Stimulated activated CD4-positive, alpha-beta T cell treated with anti-CD3 and anti-CD28 coated beads, Interleukin-15, amount 100 ng/mL, for 24 hours (primary cell): ENCODE measurements around the gene BEST1.
"Not testable (repeated sequence)": the region's sequence is repeated elsewhere in the genome, so short reads cannot be mapped to it uniquely, and the experiment has no call there.

Experiments used
- DNase-seq: peaks from one replicate; pipeline ENCODE4 v3.0.0-alpha.2; 2020

The BEST1 gene

DNA sequence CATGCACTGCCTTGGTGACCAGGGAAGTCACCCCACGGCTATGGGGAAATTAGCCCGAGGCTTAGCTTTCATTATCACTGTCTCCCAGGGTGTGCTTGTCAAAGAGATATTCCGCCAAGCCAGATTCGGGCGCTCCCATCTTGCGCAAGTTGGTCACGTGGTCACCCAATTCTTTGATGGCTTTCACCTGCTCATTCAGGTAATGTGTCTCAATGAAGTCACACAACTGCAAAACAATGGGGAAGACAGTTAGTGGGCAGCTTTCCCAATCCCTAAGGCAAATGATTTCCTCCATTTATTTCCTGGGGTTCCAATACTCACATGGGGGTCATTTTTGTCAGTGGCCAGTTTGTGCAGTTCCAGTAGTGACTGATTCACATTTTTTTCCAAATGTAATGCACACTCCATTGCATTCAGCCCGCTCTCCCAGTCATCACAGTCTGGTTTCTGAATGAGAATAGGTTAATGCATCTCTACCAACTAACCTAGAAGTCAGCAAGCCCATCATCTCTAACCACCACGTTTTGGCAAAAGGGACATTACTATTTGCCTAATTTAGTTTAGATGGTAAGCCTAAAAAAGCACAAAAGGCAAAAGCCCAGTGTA is 14.6 kb downstream of the BEST1 start:
- DNase-seq, result not testable (repeated sequence)

DNA sequence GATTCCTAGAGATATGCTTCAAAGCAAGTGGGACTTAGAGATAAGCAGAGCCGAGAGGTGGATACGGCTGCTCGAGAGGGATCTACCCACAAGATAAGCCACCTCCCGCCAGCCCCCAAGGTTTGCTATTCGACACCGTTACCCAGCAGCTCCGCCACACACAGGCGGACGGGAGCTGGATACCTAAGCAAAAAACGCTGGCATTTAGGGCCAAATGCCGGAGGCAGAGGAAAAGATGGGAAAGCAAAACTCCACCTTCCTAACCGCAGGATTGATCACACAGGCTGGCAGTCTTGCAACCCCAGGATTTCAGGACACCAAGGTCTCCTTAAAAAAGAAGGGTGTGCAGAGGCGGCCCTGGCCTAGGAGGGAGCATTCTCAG is 16.6 kb downstream of the BEST1 start:
- DNase-seq, result peak; percentile 56

DNA sequence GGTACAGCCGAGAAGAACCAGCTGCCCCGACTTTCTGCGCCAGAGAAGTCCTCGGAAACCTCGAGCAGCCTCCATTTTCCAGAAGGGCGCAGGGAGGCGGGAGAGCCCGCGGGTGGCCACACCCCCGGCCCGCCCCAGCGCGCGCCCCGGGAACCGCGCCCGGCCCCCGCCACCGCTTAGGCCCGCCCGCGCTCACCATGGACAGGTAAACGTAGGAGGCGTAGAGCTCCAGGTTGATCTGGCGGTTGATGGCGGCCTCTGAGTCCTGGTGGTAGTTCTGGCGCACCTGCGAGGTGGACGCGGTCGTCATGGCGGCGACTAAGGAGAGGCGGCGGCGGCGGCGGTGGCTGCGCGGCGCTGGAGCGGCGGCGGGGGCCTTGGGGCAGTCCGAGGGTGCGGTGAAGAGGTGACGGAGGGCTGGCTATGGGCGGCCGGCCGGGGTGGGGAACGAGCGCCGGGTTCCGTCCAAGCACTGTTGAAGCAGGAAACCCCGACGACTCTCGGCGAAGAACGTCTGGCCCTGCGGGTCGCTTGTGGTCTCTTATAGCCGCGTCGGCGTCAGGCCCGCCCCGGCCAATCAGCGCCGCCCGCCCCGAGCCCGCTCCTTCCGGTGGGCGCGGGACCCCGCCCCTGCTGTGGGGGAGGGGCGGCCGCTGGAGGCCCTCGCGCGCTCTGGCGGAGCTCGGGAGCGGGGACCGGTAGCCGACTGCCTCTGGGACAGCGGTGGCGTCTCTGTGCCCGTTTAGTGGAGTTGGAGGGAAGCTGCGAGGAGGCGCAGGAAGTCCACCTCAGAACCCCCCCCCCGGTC is 17.2 kb downstream of the BEST1 start, which contains the start of gene FTH1:
FTH1 (minus strand) TSS at position 519 of the 808 bp plus-strand sequence; CDS start at position 310, 209 bp downstream.
- peak; percentile 89 for DNase-seq

DNA sequence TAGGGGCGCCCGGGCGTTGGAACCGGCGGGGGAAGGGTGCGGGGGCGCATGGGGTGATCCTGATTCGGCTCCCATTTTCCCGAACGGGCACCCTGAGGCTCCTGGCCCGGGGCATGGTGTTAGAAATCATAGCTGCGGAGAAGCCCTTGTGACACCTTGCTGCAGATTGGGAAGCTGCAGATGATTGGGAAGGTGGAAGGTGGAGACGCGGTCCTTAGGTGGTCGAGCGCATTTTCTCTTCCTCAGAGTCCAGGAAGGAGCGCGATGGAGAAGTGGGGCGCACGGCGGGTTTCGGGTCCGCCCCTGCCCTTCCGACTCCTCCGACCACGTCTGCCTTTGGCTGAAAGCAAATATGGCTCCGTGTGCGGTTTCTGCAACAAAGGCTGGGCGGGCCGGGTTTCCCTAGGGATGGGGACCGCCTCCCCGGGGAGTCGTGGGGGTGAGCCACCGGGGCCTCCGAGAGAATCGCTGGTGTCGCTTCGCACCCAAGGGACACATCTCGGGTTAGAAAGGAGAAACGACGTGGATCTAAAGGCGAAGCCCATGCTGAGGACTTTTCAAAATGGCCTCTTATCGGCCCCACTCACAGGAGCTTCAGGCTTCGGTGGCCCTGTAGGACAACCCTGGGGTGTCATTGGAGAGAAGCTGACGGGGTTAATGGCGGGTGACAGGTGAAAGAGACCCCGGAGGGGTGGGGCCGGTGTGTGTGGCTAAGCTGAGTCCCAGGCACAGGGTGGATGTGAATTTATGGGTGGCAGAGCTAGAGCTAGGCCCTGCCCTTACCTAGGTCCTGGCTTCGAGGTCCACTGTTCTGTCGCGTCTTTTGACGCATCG is 18.0 kb downstream of the BEST1 start:
- DNase-seq, result peak; percentile 62

DNA sequence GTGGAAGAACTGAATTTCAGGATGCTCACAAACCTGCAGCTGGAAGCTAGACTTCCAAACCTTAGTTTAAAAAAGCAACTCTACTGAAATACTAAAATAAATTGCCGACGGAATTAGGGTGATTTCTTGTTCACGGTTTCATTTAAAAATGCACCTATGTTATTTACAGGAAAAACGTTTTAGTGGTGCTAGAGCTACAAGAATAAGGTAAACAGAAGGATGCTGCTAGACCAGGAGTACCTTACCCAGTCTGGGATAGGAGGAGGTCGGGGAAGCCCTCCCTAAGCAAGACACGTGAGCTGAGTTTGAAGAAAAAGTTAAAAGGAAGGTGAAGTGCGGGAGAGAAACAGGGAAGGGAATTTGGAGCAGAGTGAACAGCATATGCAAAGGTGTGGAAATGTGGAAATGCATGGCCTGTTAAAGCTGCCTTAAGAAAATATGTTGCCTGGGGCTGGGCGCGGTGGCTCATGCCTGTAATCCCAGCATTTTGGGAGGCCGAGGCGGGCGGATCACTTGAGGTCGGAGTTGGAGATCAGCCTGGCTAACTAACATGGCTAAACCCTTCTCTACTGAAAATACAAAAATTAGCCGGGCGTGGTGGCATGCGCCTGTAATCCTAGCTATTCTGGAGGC is 18.7 kb downstream of the BEST1 start:
- no peak for DNase-seq

DNA sequence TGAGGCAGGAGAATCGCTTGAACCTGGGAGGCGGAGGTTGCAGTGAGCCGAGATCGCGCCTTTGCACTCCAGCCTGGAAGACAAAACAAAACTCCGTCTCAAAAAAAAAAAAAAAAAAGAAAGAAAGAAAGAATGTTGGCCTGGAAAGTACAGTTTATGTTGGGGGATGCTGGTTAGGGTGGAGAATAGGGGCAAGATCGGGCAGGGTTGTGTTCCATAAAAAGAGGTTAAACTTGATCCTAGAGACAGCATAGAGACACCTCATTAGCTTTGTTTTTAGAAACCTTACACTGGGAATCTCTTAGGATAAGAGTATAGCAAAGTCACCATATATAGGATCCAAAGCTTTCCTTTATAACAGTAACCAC is 19.2 kb downstream of the BEST1 start:
- DNase-seq, result no peak

DNA sequence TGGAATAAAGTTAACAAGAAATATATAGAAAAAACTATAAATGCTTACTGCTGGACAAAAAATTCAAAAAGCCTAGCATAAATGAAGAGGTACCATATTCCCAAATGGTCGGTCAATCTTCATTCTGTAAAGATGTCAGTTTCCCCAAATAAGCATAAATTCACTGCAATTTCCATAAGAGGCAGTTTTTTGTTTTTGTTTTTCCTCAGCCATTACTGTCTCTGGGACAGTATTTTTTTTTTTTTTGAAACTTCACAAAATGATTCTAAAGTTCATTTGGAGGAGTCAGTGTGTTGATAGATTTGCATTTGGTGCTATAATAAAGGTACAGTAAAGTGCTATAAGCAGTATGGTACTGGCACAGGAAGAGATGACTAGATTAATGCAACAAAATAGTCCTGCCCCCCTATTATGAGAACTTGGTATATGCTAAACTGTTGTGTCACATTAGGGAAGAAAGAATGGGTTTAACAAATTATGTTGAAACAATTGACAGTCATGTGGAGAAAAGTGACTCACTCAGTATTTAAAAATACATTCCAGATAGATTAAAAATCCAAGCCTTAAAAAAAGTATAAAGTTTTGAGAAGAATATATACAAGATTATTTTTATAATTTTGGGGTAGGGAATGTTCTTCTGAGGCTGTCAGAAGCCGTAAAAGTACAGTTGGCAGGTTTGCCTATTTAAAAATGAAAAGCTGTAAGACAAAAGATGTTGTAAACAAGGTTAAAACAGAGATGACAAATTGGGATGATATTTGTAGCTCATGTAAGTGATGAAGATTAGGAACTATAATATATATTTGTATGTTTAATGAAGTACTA is 19.9 kb downstream of the BEST1 start:
- no peak for DNase-seq

DNA sequence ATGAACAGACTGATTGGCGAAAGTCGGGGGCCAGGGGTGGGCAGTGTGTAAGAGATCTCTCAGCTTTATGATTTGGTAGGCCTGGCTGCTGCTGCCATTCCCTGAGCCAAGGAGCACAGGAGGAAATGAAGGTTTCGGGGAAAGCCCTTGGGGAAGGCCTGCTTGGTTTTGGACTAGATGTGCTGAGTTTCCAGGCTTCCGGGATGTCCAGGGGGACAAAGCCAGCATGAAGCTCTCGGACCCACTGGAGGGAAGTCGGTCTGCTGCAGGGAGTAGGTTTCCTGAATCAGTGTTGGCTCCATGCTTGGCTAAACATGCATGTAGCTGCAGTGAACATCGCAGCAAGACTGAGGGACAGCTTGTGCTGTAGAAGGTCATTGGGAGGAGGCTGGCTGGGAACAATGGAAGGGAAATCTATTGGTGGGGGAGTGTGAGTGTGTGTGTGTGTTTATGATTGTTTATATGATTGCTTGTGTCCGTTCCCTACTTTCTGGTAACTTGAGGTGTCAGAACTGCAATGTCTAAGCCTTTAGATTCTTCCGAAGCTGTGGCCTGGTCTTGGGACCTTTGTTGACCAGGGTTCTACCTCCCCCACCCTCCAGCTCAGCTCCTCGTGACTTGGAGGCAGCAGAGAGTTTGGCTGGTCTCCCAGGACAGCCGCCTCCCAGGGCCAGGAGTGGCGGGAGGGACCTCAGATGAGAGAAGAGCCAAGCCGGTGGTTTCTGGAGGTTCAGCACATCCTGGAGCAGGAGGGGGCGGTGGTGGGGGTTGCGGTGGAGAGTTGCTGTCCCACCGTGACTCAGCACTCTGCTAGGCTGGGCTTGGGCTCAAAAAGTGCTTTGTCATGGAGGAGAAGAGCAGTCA is 21.3 kb downstream of the BEST1 start:
- peak; percentile 69 for DNase-seq

DNA sequence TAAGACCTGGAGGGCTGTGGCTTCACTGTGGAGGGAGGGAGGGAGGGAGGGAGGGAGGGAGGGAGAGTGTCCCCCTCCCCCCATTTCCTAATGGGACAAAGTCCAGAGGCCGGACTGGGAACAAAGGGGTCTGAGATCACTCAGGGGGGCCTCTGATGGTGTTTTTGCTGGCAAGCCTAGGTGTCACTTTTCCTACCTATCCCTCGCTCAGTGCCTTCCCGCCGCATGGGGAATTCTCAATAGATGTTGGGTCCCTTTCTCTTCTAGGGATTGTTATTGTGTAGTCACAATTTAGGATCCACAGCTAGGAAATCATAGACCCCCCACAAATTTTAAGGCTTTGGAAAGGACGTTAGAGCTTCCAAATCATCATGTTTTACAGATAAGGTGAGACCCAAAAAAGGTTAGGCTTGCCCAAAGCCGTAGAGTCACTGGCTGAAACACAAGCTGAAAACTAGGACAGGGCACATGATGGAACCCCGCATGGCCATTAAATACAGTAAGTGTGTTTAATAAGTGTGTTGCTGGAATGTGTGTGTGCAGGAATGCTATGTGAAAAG is 22.0 kb downstream of the BEST1 start:
- DNase-seq, result no peak

DNA sequence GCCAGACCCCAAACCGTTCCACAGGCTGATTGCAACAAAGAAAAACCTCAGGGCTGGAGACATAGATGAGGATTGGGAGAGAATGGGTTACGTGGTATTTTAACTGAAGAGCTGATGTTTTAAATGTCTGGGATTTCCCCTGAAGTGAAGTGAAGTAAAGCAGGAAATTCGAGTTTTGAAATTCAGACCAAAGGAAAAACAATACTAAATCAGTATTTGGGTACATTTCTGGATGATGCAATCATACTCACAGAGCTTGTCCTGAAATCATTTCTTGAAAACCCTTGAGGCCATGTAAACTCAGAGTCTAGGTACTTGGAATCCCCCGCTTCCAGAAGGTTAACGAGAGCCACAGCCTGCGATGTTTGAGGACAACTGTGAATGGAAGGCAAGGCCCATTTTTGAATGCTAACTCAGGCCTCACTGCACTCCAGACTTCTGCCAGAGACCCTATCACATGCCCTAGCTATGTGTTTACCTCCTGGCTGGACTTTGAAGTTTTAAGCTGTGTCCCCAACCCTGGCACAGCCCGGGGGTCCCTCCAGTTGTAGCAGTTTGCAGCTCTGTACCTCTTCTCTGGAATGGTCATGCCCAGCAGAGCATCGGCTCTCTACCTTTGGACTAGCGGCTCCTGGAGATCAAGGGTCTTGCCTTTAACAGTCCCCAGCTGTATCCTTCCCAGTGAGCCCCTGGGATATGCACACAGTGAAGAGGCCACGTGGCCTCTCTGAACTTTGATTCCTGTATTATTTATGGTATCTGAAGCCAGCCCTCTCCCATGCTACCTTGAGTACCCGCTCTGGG is 22.7 kb downstream of the BEST1 start:
- no peak for DNase-seq

DNA sequence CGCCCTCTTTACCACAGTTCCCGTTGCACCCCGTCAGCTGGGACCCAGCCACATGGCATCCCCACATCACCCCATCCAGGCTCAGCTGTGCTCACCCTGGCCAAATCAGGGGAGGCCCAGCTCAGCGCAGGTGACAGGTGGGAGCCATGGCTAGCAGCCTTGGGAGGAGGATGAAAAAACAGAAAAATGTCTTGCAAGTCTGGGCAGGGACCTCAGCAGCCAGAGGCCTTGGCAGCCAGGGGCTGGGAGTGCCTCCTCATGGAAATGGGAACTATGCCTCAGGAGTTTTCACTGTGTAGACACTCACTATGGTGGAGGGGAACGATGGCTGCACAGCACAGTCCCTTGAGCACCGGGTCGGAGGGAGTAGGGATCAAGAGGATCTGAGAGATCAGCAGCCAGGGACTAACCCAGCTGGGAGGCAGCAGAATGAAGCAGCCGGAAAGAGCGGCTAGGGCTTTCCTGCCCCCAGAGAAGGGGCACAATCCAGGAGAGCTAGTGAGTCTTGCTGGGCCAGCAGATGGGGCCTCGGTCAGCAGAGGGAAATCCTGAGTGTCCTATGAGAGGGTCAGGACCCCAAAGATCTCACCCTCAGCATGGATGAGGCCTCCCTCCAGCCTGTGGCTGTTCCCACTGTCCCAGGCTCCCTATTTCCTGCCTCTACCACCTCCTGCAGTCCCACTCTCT is 23.5 kb downstream of the BEST1 start:
- no peak for DNase-seq

DNA sequence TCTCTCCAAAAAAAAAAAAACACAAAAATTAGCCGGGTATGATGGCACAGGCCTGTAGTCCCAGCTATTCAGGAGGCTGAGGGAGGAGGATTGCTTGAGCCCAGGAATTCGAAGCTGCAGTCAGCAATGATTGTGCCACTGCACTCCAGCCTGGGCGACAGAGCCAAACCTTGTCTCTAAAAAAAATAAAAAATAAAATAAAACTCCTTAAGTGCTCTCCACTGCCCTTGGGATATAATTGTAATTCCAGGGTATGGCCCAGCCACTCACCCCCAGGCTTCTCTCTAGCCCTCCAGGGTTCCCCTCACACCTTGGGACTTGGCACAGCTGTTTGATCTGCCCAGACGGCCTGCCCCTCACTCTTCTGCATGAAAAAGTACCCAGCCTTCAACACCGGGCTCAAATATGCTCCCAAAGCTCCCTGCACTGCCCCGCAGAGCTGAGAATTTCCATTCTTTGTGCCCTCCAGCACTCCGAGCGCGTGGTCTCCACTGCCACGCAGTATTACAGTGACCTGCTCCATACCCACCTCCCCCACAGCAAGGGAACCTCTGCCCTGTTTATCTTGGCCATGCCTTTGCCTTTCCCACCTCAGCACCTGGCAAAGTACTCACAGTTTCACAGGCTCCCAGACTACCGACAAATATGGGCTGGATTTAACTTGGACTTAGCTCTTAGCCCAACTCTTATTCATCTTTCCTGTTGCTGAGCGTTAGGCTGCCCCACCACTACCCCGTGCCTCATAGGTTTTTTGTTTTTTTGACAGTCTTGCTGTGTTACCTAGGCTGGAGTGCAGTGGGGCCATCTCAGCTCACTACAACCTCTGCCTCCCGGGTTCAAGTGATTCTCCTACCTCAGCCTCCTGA is 24.8 kb downstream of the BEST1 start:
- no peak for DNase-seq

DNA sequence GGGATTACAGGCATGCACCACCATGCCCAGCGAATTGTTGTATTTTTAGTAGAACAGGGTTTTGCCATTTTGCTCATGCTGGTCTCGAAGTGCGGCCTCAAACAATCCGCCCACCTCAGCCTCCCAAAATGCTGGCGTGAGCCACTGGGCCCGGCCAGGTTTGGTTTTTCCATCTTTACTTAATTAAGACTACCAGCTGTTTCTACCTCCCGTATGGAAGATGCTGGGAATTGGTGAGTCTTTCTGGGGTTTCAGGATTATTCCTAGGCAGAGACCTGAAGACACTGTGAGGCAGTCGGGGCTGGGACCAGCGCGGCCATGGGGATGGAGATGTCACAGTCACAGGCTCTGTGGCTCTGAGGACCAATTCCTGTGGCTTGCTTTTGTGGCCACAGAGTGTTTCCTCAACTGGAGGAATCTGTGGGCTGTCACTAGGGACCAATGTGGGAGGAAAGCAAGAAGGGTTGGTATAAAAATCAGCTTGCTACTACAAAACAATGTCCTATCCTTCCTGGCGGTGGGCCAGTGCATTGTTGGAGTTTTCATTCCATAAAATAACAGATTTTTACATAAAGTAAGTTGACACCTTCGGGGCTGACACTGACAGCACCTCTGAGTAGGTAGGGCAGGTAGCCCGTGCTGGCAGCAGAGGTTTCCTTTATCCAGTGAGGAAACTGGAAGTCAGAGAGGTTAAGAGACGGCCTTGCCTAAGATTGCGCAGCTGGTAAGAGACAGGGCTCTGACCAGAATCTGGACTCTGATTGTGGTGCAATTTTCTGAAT is 25.7 kb downstream of the BEST1 start:
- no peak for DNase-seq

DNA sequence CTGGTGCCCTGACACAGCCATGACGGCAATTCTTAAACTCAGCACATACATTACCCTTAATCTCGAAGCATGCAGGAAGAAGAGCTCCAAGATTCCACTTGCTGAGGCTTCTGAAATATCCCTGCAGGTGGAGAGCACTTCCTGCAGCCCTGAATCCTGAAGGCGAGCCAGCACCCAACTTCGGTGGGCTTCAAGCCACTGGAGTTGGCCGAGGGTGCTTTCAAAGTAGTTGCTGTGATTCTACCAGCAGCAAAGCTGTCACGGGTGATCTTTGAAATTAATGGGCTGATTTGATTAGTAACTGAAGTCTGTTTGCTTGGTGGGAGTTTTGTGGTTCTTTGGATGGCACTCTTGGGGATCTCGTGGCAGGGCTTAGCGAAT is 26.3 kb downstream of the BEST1 start:
- no peak for DNase-seq

DNA sequence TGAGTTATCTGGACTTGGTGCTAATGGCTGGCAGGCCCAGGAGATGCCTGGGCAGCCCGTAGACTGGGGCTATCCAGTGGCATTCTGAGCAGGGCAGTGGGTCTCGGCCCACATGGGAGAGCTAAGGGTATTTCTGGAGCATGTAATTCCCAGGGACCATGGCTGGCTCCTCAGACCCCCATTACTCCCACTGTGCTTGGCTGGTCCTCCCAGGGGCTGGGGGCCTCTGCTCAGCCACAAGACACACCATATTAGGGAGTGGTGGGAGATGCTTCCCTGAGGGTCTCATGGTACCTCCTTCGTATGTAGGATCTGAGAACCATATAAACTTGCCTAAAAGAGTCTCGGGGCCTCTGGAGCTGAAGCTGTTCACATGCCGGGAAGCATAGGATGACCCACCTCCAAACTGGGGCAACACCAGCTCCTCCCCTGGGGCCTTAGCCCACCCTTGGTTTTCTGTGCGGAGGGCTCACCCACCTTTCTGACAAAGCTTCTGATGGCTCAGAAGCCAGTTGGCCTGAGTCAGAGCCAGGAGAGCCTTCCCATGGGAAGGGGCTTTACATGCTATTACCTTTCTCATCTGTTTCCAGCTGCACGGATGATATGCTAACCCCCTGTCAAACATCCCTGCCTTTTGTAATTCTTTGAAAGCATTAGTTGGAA is 26.8 kb downstream of the BEST1 start:
- DNase-seq, result no peak

DNA sequence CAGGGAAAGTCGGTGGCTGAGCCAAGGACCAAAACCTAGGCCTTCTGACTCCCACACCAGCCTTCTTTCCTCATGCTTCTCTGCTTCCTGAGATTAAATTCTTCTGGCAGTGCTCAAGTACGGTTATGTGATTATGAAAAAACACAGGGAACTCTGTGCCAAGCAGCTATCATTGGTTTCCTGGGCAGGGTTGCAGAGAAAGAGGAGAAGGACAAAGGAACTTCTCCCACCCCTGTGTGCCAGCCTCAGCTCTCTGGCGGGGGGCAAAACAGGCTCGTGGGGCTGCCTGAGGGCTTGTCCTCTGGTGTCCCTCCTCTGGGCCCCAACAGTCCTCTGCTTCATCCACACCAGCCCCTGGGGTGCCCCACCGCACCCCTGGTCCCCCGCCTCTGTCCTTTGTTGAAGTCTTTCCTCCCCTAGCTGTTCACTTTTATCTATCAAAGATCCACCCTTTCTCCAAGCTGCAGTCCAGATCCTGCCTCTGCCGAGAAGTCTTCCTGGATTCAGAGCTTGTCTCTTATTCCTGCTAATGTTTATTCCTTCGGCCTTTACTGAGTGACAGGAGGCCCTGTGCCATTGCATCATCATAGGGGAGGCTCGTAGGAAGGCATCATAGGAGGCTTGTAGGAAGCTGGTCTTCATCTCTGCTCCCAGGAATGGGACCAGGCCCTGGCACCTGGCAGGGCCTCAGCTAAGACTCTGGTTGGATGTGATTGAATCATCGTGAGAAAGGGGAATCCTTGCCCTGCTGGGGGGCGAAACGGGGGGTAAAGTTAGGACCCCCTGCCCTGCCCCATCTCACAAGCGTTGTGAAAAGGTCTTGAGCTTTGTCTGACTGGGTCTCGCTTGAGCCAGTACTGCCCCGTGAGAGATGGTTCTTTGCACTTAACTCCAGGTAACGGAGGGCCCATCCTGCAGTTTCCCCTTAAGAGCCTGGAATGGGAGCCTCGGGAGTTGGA is 28.8 kb downstream of the BEST1 start:
- DNase-seq, result no peak
